HepG2 (cell line): Measurements from ENCODE around the gene RFXAP.

ENCODE experiments used
- ADNP ChIP-seq: sonication (generic); formaldehyde crosslinking; IDR thresholded peaks from 2 replicates; pipeline ENCODE4 v1.4.0; 2020; ENCODE audit warnings: missing genetic modification reagents
- BHLHE40 ChIP-seq: IDR thresholded peaks from 2 replicates; pipeline ENCODE4 v1.6.1; 2011; ENCODE audit warnings: low read length, improper control_type of control experiment
- CTCF ChIP-seq: sonication (generic); formaldehyde crosslinking; IDR thresholded peaks from 2 replicates; pipeline ENCODE4 v1.5.0; 2020; ENCODE audit warnings: mild to moderate bottlenecking, missing genetic modification reagents, moderate library complexity
- FOXA3 ChIP-seq: IDR thresholded peaks from 2 replicates; pipeline ENCODE4 v1.6.1; 2016; ENCODE audit warnings: missing genetic modification reagents, missing compliant biosample characterization
- HOXA7 ChIP-seq: sonication (generic); formaldehyde crosslinking; IDR thresholded peaks from 2 replicates; pipeline ENCODE4 v1.8.1; 2022; ENCODE audit warnings: mild to moderate bottlenecking, missing genetic modification reagents, moderate library complexity
- JUND ChIP-seq: sonication (generic); formaldehyde crosslinking; IDR thresholded peaks from 2 replicates; pipeline ENCODE4 v1.8.0; 2022; ENCODE audit warnings: mild to moderate bottlenecking, missing genetic modification reagents
- KMT2B ChIP-seq: IDR thresholded peaks from 2 replicates; pipeline ENCODE4 v1.6.1; 2016; ENCODE audit warnings: missing genetic modification reagents, missing compliant biosample characterization
- MYC ChIP-seq: sonication (generic); formaldehyde crosslinking; IDR thresholded peaks from 2 replicates; pipeline ENCODE4 v1.9.0; 2021; ENCODE audit warnings: missing genetic modification reagents, borderline replicate concordance
- TARDBP ChIP-seq: sonication (generic); formaldehyde crosslinking; IDR thresholded peaks from 2 replicates; pipeline ENCODE4 v1.8.0; 2022; ENCODE audit warnings: mild to moderate bottlenecking, missing genetic modification reagents
- YY1 ChIP-seq: IDR thresholded peaks from 2 replicates; pipeline ENCODE4 v1.6.1; 2011; ENCODE audit warnings: low read length, low read depth, moderate library complexity, mild to moderate bottlenecking; ENCODE audit not compliant: insufficient read depth, insufficient replicate concordance
- ZBTB42 ChIP-seq: sonication (generic); formaldehyde crosslinking; IDR thresholded peaks from 2 replicates; pipeline ENCODE4 v1.5.0; 2020; ENCODE audit warnings: mild to moderate bottlenecking, missing genetic modification reagents
- ZNF281 ChIP-seq: sonication (generic); formaldehyde crosslinking; IDR thresholded peaks from 2 replicates; pipeline ENCODE4 v1.4.0; 2020; ENCODE audit warnings: missing genetic modification reagents, borderline replicate concordance
- TF ChIP-seq, protein P1 (sequence below): IDR thresholded peaks from 2 replicates; pipeline ENCODE4 v1.6.1; 2012; ENCODE audit warnings: inconsistent platforms
- TF ChIP-seq, protein P2 (sequence below): sonication (generic); formaldehyde crosslinking; IDR thresholded peaks from 2 replicates; pipeline ENCODE4 v1.5.0; 2020; ENCODE audit warnings: missing genetic modification reagents, mild to moderate bottlenecking, borderline replicate concordance

- TF ChIP-seq, protein P1, sequence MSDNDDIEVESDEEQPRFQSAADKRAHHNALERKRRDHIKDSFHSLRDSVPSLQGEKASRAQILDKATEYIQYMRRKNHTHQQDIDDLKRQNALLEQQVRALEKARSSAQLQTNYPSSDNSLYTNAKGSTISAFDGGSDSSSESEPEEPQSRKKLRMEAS = no peak
- TF ChIP-seq YY1 = no peak
- TF ChIP-seq CTCF (CRISPR knock-in tag) = no peak
- TF ChIP-seq MYC (CRISPR knock-in tag) = no peak
- TF ChIP-seq KMT2B = no peak
- no peak for TF ChIP-seq ZNF281 (CRISPR knock-in tag)
- TF ChIP-seq, protein P2, sequence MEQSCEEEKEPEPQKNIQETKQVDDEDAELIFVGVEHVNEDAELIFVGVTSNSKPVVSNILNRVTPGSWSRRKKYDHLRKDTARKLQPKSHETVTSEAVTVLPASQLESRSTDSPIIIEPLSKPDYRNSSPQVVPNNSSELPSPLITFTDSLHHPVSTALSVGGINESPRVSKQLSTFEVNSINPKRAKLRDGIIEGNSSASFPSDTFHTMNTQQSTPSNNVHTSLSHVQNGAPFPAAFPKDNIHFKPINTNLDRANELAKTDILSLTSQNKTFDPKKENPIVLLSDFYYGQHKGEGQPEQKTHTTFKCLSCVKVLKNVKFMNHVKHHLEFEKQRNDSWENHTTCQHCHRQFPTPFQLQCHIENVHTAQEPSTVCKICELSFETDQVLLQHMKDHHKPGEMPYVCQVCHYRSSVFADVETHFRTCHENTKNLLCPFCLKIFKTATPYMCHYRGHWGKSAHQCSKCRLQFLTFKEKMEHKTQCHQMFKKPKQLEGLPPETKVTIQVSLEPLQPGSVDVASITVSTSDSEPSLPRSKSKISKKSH (CRISPR knock-in tag) = no peak
- no peak for TF ChIP-seq TARDBP (CRISPR knock-in tag)
- TF ChIP-seq HOXA7 = no peak
- no peak for TF ChIP-seq FOXA3 (CRISPR knock-in tag)
- TF ChIP-seq JUND (CRISPR knock-in tag) = no peak
- no peak for TF ChIP-seq BHLHE40
- no peak for TF ChIP-seq ADNP
- no peak for TF ChIP-seq ZBTB42 (CRISPR knock-in tag)
Observed at GRCh38 chr13:36807616-36808015, 11.4 kb upstream of the RFXAP start.
